HepG2 (cell line): Measurements from ENCODE around the gene TOMM40L. TPM values are rescaled to one million over a fixed set of nuclear protein-coding genes. Genes with fewer than 3 reads are reported as not detected.
A peak's percentile ranks its signal among the peaks of the same experiment; 100 is the strongest.

Source experiments
- AGO1 ChIP-seq: fragments of 200-400 bp; formaldehyde crosslinking; IDR thresholded peaks from 2 replicates; pipeline ENCODE4 v1.6.1; 2017; ENCODE audit warnings: mild to moderate bottlenecking, low read depth, low read length, moderate library complexity; ENCODE audit not compliant: poor library complexity, severe bottlenecking
- ATAD3A ChIP-seq: sonication (generic); formaldehyde crosslinking; IDR thresholded peaks from 2 replicates; pipeline ENCODE4 v1.4.0; 2020; ENCODE audit warnings: missing genetic modification reagents
- FOXK1 ChIP-seq: sonication (generic); formaldehyde crosslinking; IDR thresholded peaks from 2 replicates; pipeline ENCODE4 v1.4.0; 2020; ENCODE audit warnings: low read depth, missing genetic modification reagents, borderline replicate concordance
- HDAC2 ChIP-seq: sonication (generic); formaldehyde crosslinking; IDR thresholded peaks from 2 replicates; pipeline ENCODE4 v1.4.0; 2020; ENCODE audit warnings: missing genetic modification reagents
- HOXA3 ChIP-seq: sonication (generic); formaldehyde crosslinking; IDR thresholded peaks from 2 replicates; pipeline ENCODE4 v1.5.0; 2020; ENCODE audit warnings: missing genetic modification reagents
- JDP2 ChIP-seq: sonication (generic); formaldehyde crosslinking; IDR thresholded peaks from 2 replicates; pipeline ENCODE4 v1.8.1; 2022; ENCODE audit warnings: missing genetic modification reagents, borderline replicate concordance
- NR3C1 ChIP-seq: sonication (generic); formaldehyde crosslinking; IDR thresholded peaks from 2 replicates; pipeline ENCODE4 v1.4.0; 2020; ENCODE audit warnings: missing genetic modification reagents
- RXRB ChIP-seq: IDR thresholded peaks from 2 replicates; pipeline ENCODE4 v1.6.1; 2016; ENCODE audit warnings: borderline replicate concordance, missing genetic modification reagents, missing compliant biosample characterization
- SOX13 ChIP-seq, 3 experiments: fragments of 450-650 bp in 1 of 3; sonication (generic) in 1 of 3; formaldehyde crosslinking in 1 of 3; IDR thresholded peaks in 2 of 3; conservative IDR thresholded peaks in 1 of 3; 2 replicates each; pipeline versions ENCODE4 v1.5.0 to v1.6.1; 2016 to 2020; ENCODE audit warnings: antibody characterized with exemption in 1 of 3, mild to moderate bottlenecking in 1 of 3, missing compliant biosample characterization in 1 of 3, missing genetic modification reagents in 1 of 3, moderate library complexity in 1 of 3
- TRIM24 ChIP-seq: sonication (generic); formaldehyde crosslinking; IDR thresholded peaks from 2 replicates; pipeline ENCODE4 v1.8.0; 2022; ENCODE audit warnings: mild to moderate bottlenecking, missing genetic modification reagents
- ZMYM2 ChIP-seq: sonication (generic); formaldehyde crosslinking; IDR thresholded peaks from 2 replicates; pipeline ENCODE4 v1.8.0; 2022; ENCODE audit warnings: mild to moderate bottlenecking, missing genetic modification reagents
- ZNF33A ChIP-seq: sonication (generic); formaldehyde crosslinking; IDR thresholded peaks from 2 replicates; pipeline ENCODE4 v1.5.1; 2020; ENCODE audit warnings: missing genetic modification reagents, mild to moderate bottlenecking, moderate library complexity, borderline replicate concordance
- ZNF629 ChIP-seq: sonication (generic); formaldehyde crosslinking; conservative IDR thresholded peaks from 2 replicates; pipeline ENCODE4 v1.5.0; 2020; ENCODE audit warnings: missing genetic modification reagents
- ZNF724P ChIP-seq: sonication (generic); formaldehyde crosslinking; IDR thresholded peaks from 2 replicates; pipeline ENCODE4 v1.8.0; 2022; ENCODE audit warnings: missing genetic modification reagents, borderline replicate concordance
- ZSCAN21 ChIP-seq: sonication (generic); formaldehyde crosslinking; IDR thresholded peaks from 2 replicates; pipeline ENCODE4 v1.8.0; 2022; ENCODE audit warnings: mild to moderate bottlenecking, missing genetic modification reagents, moderate library complexity, borderline replicate concordance
- polyA plus RNA-seq, 8 experiments: library from polyadenylated mRNA; depleted of rRNA in 3 of 8; stranded (reverse) in 7 of 8; unstranded in 1 of 8; fragments of >200 nt; fragmentation: Illumina TruSeq in 4 of 8; extraction: Trizol in 4 of 8; gene quantifications; 2 replicates each; pipeline versions ENCODE4 v1.2.1 to v1.2.3, GENCODE V29; 2011 to 2016; ENCODE audit warnings: low read depth in 4 of 8, missing spikeins in 1 of 8, mixed read lengths in 1 of 8; ENCODE audit not compliant: insufficient read depth in 1 of 8
- total RNA-seq, 5 experiments: library from RNA; depleted of rRNA; stranded (reverse); fragments of >200 nt; fragmentation: Illumina TruSeq; extraction: Trizol; gene quantifications; 2 replicates each; pipeline ENCODE4 v1.2.3, GENCODE V29; 2016; ENCODE audit warnings: low read depth in 1 of 5
- TF ChIP-seq, protein P1 (sequence below): sonication (generic); formaldehyde crosslinking; IDR thresholded peaks from 2 replicates; pipeline ENCODE4 v1.5.1; 2020; ENCODE audit warnings: mild to moderate bottlenecking, missing genetic modification reagents, moderate library complexity
- TF ChIP-seq, protein P2 (sequence below): sonication (generic); formaldehyde crosslinking; IDR thresholded peaks from 2 replicates; pipeline ENCODE4 v1.9.0; 2022; ENCODE audit warnings: missing genetic modification reagents, mild to moderate bottlenecking, borderline replicate concordance
- TF ChIP-seq, protein P3 (sequence below): IDR thresholded peaks from 2 replicates; pipeline ENCODE4 v1.6.1; 2012; ENCODE audit warnings: inconsistent platforms
- TF ChIP-seq, protein P4 (sequence below): sonication (generic); formaldehyde crosslinking; IDR thresholded peaks from 2 replicates; pipeline ENCODE4 v1.4.0; 2020; ENCODE audit warnings: missing genetic modification reagents

TOMM40L gene
- total and polyA plus RNA-seq, 2 of the 13 experiments (the other 11 are each of a cell fraction or from before 2014, with no cell fraction given), result 14.1 to 26.2 TPM

DNA sequence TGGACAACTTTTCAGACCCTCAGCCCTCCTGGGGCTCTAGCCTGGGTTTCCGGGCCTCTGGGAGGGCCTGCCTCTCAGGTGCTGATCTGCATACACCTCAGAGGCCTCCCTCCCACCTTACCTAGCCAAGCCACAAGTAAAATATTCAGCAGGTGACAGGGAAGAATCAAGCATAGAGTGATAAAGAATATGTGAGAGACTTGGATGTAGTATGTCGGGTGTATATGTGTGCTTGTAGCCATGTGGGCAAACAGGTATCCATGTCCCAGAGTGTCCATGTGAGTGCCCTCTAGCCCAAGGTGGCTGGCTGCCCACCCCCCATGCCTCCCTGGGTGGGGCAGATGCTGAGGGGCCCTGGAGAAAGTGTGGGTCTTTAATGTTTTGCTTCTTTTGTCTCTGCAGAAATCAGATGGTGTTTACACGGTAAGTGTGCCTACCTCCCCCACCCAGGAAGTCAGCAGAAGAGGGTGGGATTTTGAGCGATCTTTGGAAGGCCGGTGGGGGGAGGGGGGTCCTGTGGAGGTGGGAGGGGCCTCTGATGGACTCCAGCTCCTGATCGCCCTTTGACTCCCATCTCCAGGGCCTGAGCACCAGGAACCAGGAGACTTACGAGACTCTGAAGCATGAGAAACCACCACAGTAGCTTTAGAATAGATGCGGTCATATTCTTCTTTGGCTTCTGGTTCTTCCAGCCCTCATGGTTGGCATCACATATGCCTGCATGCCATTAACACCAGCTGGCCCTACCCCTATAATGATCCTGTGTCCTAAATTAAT, 7.4 kb upstream of the TOMM40L start (continued):
- TF ChIP-seq, protein P1, sequence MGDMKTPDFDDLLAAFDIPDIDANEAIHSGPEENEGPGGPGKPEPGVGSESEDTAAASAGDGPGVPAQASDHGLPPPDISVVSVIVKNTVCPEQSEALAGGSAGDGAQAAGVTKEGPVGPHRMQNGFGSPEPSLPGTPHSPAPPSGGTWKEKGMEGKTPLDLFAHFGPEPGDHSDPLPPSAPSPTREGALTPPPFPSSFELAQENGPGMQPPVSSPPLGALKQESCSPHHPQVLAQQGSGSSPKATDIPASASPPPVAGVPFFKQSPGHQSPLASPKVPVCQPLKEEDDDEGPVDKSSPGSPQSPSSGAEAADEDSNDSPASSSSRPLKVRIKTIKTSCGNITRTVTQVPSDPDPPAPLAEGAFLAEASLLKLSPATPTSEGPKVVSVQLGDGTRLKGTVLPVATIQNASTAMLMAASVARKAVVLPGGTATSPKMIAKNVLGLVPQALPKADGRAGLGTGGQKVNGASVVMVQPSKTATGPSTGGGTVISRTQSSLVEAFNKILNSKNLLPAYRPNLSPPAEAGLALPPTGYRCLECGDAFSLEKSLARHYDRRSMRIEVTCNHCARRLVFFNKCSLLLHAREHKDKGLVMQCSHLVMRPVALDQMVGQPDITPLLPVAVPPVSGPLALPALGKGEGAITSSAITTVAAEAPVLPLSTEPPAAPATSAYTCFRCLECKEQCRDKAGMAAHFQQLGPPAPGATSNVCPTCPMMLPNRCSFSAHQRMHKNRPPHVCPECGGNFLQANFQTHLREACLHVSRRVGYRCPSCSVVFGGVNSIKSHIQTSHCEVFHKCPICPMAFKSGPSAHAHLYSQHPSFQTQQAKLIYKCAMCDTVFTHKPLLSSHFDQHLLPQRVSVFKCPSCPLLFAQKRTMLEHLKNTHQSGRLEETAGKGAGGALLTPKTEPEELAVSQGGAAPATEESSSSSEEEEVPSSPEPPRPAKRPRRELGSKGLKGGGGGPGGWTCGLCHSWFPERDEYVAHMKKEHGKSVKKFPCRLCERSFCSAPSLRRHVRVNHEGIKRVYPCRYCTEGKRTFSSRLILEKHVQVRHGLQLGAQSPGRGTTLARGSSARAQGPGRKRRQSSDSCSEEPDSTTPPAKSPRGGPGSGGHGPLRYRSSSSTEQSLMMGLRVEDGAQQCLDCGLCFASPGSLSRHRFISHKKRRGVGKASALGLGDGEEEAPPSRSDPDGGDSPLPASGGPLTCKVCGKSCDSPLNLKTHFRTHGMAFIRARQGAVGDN (CRISPR knock-in tag), result peak; percentile 75
- TF ChIP-seq HDAC2 (peak; percentile 85; the same call in 1 of the 2 replicates), ZNF629 (no peak), JDP2 (CRISPR knock-in tag) (peak; percentile 14; the same call in 1 of the 2 replicates), NR3C1 (CRISPR knock-in tag) (no peak), ZSCAN21 (CRISPR knock-in tag) (0 out of 2 replicates have a peak, but pooled peaks have one; percentile 56), SOX13 (IDR thresholded peaks at IDR 0.05) (peak; percentile 82; the same call in 1 of the 2 replicates), SOX13 (CRISPR knock-in tag; conservative IDR thresholded peaks at IDR 0.05 in 1 of 2, IDR thresholded peaks at IDR 0.05 in 1 of 2) (peak in 1 of 2 experiments; percentile 93; a peak in 2 of 4 replicates), HOXA3 (CRISPR knock-in tag) (peak; percentile 67; the same call in 1 of the 2 replicates), ZNF33A (no peak), RXRB (peak; percentile 87), ZMYM2 (peak; percentile 38; the same call in 1 of the 2 replicates), FOXK1 (peak; percentile 60), TRIM24 (CRISPR knock-in tag) (peak; percentile 78), ZNF724P (CRISPR knock-in tag) (peak; percentile 68; the same call in 1 of the 2 replicates), AGO1 (peak; percentile 92), ATAD3A (CRISPR knock-in tag) (no peak)
- TF ChIP-seq, protein P2, sequence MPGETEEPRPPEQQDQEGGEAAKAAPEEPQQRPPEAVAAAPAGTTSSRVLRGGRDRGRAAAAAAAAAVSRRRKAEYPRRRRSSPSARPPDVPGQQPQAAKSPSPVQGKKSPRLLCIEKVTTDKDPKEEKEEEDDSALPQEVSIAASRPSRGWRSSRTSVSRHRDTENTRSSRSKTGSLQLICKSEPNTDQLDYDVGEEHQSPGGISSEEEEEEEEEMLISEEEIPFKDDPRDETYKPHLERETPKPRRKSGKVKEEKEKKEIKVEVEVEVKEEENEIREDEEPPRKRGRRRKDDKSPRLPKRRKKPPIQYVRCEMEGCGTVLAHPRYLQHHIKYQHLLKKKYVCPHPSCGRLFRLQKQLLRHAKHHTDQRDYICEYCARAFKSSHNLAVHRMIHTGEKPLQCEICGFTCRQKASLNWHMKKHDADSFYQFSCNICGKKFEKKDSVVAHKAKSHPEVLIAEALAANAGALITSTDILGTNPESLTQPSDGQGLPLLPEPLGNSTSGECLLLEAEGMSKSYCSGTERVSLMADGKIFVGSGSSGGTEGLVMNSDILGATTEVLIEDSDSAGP (CRISPR knock-in tag), result peak; percentile 46
- TF ChIP-seq, protein P3, sequence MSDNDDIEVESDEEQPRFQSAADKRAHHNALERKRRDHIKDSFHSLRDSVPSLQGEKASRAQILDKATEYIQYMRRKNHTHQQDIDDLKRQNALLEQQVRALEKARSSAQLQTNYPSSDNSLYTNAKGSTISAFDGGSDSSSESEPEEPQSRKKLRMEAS, result no peak
- TF ChIP-seq, protein P4, sequence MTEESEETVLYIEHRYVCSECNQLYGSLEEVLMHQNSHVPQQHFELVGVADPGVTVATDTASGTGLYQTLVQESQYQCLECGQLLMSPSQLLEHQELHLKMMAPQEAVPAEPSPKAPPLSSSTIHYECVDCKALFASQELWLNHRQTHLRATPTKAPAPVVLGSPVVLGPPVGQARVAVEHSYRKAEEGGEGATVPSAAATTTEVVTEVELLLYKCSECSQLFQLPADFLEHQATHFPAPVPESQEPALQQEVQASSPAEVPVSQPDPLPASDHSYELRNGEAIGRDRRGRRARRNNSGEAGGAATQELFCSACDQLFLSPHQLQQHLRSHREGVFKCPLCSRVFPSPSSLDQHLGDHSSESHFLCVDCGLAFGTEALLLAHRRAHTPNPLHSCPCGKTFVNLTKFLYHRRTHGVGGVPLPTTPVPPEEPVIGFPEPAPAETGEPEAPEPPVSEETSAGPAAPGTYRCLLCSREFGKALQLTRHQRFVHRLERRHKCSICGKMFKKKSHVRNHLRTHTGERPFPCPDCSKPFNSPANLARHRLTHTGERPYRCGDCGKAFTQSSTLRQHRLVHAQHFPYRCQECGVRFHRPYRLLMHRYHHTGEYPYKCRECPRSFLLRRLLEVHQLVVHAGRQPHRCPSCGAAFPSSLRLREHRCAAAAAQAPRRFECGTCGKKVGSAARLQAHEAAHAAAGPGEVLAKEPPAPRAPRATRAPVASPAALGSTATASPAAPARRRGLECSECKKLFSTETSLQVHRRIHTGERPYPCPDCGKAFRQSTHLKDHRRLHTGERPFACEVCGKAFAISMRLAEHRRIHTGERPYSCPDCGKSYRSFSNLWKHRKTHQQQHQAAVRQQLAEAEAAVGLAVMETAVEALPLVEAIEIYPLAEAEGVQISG (CRISPR knock-in tag), result peak; percentile 37
